SH-SY5Y (cell line): ENCODE results near the gene DHRS7.

Experiments
- GATA2 ChIP-seq: IDR thresholded peaks from 2 replicates; pipeline ENCODE4 v1.6.1; 2011; ENCODE audit warnings: mild to moderate bottlenecking, low read depth, low read length
- GATA3 ChIP-seq: IDR thresholded peaks from 2 replicates; pipeline ENCODE4 v1.6.1; 2011; ENCODE audit warnings: low read depth, mild to moderate bottlenecking, low read length, moderate library complexity

The DHRS7 gene

GRCh38 chr14:60196291-60196690 lies 31.1 kb upstream of the DHRS7 start:
- TF ChIP-seq GATA2 (no peak), GATA3 (no peak)

GRCh38 chr14:60195179-60195810 lies 30.1 kb upstream of the DHRS7 start:
- TF ChIP-seq GATA3 (no peak), GATA2 (no peak)

- TF ChIP-seq GATA3: no peak
- TF ChIP-seq GATA2: no peak
Observed at GRCh38 chr14:60189923-60190840, 25.0 kb upstream of the DHRS7 start.

- TF ChIP-seq GATA3 (no peak), GATA2 (no peak)
Observed at GRCh38 chr14:60188696-60189095, 23.5 kb upstream of the DHRS7 start.

GRCh38 chr14:60188115-60188514 lies 22.9 kb upstream of the DHRS7 start:
- no peak for TF ChIP-seq GATA3
- no peak for TF ChIP-seq GATA2

- TF ChIP-seq GATA3 (no peak), GATA2 (no peak)
Observed at GRCh38 chr14:60184905-60185555, 19.8 kb upstream of the DHRS7 start.

- TF ChIP-seq GATA3 (no peak), GATA2 (no peak)
Observed at GRCh38 chr14:60184146-60184904, 19.1 kb upstream of the DHRS7 start.

- TF ChIP-seq GATA2 (no peak), GATA3 (no peak)
Observed at GRCh38 chr14:60183741-60184140, 18.5 kb upstream of the DHRS7 start.

- TF ChIP-seq GATA2 (no peak), GATA3 (no peak)
Observed at GRCh38 chr14:60183138-60183537, 17.9 kb upstream of the DHRS7 start.

- TF ChIP-seq GATA2 (no peak), GATA3 (no peak)
Observed at GRCh38 chr14:60179431-60179869, 14.3 kb upstream of the DHRS7 start.

GRCh38 chr14:60178820-60179219 lies 13.6 kb upstream of the DHRS7 start:
- TF ChIP-seq GATA2 (no peak), GATA3 (no peak)

GRCh38 chr14:60178164-60178563 lies 13.0 kb upstream of the DHRS7 start:
- no peak for TF ChIP-seq GATA3
- no peak for TF ChIP-seq GATA2

GRCh38 chr14:60175255-60175902 lies 10.2 kb upstream of the DHRS7 start:
- TF ChIP-seq GATA3 (no peak), GATA2 (no peak)
